DMS53 treated with DMSO at 0.1 percent for 48 hours (cell line): ENCODE measurements around the gene BTBD9.
"Not testable (repeated sequence)": the region's sequence is repeated elsewhere in the genome, so short reads cannot be mapped to it uniquely, and the experiment has no call there.

Experiments used
- DNase-seq: peaks from one replicate; lab custom pipeline; 2025; ENCODE audit not compliant: unreplicated experiment; lab: John Stamatoyannopoulos, UW

Gene BTBD9

DNA sequence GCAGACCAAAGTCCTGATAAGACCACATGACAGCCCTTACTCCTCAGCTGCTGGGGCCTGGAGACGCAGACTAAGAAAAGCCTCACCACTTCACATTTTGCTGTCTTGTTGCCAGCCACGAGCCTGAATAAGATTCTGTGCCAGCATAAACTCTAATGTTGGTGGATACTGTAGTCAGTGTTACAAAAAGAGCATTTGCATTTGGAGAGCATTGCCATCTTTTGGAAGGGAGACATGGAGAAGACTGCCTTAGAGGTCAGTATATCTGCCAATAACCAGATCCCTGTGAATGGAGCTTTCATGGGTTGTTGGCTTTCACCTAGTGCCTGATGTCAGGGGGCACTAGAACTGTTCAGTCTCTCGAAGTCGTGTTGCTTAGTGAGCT, 505.0 kb downstream of the BTBD9 start:
- no peak for DNase-seq

DNA sequence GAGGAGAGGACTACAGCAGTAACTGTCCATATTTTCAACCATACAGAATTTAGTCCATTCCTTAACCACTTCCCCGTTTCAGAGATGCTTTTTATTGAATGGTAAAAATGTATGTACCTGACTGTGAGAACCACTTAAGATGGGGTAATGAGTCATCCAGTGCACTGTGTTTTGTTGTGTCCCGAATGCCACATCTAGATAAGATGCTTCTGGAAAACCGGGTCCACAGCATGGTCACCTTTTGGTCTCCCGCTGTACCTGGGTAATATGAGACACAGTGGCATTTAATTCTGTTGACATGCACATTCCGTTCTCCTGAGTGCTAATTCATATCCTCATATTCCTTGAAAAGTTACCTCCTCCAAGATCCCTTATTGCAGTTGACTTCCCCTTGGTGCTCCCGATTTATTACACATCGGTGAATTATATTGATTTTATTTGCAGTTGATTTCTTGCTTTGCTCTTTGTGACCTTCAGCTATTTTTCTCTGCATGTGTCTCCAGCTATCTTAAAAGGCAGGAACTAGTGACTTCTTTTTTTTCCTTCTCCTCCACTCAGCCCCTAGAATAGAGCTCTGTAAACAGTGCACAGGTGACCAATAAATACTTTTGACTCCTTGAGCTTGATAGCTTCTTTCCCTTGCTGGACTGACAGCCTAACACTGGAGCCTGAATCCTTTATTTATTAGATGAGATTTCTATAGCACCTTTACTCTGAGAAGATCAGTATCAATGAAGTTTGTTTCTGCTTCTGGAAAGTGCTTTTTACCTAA, 505.6 kb downstream of the BTBD9 start:
- DNase-seq: no peak

DNA sequence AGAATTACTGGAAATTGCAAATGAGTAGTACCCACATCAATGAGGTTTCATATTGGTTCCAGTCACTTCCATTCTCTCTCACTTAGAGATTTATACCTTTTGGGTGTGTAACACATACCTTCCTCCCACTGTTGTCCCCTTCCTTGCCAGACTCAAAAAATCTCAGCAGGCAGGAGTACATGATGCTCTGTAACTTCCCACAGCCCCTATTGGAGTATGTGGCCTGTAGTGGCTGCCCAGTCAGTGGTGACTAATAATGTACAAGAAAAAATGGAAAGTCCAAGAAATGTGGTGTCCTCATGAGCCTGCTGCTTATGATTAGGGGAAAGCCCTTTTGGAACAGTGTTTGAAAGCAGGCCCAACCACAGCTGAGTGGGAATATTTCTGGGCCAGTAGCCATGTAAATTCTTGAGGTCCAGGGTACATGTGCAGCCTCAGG, 508.2 kb downstream of the BTBD9 start:
- no peak for DNase-seq

DNA sequence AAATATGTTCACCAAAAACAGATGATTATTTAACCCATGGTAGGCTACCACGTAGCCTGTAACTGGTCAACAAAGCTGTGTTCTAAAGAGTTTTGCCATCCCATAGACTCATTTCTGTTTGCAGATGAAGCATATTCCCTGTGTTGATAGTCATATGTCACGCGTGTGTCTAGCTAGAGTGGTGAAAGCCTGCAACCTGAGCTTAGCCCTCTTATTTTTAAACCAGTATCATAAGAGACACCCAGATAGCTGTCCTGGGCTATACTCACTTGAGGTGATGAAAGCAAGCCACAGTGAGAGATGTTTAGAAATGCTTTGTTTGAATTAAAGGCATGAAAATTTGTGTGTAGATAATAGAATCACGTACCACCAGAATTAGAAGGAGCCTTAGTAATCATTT, 512.4 kb downstream of the BTBD9 start:
- DNase-seq: no peak

DNA sequence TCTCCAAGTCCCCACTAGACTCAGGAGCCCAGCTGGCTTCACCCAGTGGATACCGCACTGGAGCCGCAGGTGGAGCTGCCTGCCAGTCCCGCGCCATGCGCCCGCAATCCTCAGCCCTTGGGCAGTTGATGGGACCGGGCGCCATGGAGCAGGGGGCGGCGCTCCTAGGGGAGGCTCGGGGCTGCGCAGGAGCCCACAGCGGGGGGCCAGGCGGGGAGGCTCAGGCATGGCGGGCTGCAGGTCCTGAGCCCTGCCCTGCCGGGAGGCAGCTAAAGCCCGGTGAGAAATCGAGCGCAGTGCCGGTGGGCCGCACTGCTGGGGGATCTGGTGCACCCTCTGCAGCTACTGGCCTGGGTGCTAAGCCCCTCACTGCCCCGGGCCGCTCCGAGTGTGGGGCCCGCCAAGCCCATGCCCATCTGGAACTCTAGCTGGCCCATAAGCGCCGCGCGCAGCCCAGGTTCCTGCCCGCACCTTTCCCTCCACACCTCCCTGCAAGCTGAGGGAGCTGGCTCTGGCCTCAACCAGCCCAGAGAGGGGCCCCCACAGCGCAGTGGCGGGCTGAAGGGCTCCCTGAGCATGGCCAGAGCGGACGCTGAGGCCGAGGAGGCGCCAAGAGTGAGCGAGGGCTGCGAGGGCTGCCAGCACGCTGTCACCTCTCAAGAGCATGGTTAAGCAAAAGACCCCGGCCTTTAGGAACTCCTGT, 515.4 kb downstream of the BTBD9 start:
- DNase-seq: not testable (repeated sequence)

DNA sequence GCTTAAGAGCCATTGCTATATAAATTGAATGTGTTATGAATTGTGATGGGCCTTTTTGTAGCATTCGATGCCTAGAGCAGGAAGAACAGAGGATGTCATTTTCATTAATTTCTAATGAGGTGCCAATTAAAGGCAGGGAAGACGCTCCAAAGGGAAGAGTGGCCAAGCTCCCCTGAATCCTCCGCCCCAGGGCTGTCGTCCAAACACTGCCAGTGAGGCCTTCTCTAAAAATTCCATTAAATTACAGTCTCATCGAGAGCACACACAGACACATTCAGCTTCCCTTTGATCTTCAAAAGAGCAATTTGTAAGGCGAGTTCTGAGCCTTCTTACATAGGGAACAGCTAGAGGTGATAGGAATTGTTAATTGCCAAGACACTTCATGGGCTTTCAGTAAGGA, 520.2 kb downstream of the BTBD9 start:
- no peak for DNase-seq

DNA sequence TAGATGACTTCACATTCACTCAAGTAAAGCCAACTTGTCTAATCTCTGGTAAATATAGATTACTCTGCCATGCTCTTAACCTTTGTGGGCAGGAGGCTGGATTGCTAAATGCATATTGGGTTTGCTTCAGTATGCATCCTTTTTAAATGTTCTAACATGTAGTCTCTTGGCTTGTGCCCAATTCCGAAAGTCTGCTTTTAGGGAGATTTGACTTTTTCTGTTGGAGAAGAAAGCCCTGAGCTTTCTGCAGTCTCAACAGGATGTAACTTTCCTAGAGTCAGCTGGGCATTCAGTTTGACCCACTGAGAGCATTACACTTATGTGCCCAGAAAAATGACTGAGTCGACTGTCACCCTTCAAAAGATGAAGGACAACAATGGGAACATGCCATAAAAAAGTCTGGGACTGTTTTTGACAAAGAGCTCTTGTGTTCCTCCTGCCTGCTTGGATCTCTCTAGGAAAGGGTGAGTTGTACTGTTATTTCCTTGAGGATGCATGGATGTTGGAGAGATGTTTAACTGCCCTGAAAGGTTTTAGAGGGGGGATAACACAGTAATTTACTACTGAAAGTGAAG, 520.9 kb downstream of the BTBD9 start:
- DNase-seq: no peak
